Hypothalamus (tissue), 51 donors: ENCODE data around the gene OR5K4.
A peak's percentile ranks its signal among the peaks of the same experiment; 100 is the strongest.

ENCODE experiments used
- DNase-seq, 51 donors: peaks; one replicate each; lab custom pipeline; 2025; lab: John Stamatoyannopoulos, UW

The OR5K4 gene, protein sequence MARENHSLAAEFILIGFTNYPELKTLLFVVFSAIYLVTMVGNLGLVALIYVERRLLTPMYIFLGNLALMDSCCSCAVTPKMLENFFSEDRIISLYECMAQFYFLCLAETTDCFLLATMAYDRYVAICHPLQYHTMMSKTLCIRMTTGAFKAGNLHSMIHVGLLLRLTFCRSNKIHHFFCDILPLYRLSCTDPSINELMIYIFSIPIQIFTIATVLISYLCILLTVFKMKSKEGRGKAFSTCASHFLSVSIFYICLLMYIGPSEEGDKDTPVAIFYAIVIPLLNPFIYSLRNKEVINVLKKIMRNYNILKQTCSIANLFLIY

GRCh38 chr3:98353554-98353953 is at the start of gene OR5K4:
TSS of gene OR5K4 (plus strand) at chr3:98353854. CDS start at chr3:98353854, 0 bp downstream.
- DNase-seq: no peak

GRCh38 chr3:98322101-98322500 is 31.6 kb upstream of the OR5K4 start:
- no peak for DNase-seq

- no peak for DNase-seq
These were observed 31.0 kb upstream of the OR5K4 start for GRCh38 chr3:98322686-98323085.

DNA sequence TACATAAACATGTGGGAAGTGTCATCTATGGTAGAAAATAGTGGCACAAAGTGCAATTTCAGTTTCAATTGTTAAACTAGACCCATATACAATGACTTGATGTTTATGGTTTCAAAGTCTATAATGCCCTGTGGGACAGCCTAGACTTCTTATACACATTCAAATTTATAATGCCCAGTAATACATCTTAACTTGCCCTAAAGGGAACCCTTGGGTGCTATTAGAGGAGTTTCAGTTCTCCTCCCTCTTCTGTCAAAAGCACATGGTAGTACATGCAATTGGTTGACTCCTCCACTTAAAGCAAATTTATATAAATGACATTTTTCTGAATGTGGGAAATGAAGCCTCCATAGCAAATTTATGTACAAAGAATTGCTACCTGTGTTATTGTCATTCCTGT is 30.2 kb upstream of the OR5K4 start:
- no peak for DNase-seq

DNA sequence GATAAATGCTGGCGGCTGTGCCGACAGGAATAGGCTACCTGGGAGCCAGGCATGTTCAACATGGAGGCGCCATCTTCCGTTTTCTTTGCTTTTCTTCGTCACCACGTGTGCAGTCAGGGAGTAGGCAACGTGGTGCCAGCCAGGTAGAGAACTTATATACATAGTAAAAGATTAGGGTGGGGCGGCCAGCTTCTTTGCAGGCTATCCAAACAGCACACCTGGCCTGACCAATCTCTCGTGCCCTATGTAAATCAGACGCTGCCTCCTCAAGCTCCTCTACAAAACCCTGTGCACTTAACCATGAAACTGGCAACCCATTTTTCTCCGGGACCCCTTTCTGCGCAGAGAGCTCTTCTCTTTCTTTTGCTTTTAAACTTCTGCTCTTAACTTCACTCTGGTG is 28.6 kb upstream of the OR5K4 start:
- DNase-seq: no peak

- DNase-seq: no peak
These were observed 27.4 kb upstream of the OR5K4 start for GRCh38 chr3:98326105-98326893.

- no peak for DNase-seq
These were observed 26.7 kb upstream of the OR5K4 start for GRCh38 chr3:98326945-98327344.

- DNase-seq: no peak
These were observed 24.7 kb upstream of the OR5K4 start for GRCh38 chr3:98328933-98329332.

DNA sequence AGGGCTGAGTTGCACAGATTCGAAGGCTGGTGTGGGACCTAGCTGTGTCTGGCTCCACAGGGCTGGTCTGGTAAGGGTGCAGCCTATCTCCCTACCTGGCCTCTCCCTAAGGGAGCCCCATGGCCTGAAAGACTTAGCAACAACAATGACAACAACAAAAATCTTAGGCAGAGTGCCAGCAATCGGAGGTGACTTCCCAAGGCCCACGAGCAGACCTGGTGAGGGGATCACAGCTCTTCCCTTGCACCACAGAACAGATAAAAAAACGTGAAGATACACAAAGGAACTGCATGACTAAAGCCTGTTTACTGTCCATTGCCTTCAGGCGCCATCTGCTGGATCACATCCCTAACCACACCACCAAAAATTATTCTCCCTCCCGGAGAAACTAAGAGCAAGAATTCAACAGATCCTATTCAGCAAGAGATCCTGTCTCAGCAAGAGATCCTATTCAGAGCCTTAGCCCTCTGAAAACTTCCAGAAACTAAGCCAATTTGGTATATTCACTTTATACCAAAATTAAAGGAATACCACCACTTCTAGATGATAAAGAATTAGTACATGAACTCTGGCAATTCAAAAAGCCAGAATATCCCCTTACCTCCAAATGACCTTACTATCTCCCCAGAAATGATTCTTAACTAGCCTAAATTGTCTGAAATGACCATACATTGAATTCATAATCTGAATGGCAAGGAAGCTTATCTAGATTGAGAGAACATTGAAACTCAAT is 24.1 kb upstream of the OR5K4 start:
- peak in 36 of 51 donors; percentile 0 to 61 (median 15) for DNase-seq

GRCh38 chr3:98331329-98331728 is 22.3 kb upstream of the OR5K4 start:
- no peak for DNase-seq

- no peak for DNase-seq
These were observed 19.6 kb upstream of the OR5K4 start for GRCh38 chr3:98333989-98334606.

DNA sequence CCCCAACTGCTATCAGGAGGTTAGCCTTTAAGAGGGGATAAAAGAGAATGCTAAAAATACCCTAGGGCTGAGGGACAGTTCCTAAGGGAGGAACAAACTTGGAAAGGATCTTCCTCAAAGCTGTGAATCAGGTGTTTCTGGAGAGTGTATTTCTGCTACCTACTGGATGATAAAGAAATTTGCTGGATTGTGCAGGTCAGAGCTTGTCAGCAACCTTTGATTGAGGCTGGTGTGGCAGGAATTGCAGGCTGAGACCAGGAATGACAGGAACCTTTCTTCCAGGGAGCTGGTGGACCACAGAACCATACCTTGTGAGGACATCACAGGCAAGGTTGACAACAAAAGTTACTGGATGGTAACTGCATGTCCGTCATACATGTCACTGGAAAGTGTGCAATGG is 14.6 kb upstream of the OR5K4 start:
- DNase-seq: no peak

GRCh38 chr3:98341758-98342157 is 11.9 kb upstream of the OR5K4 start:
- no peak for DNase-seq

GRCh38 chr3:98343647-98344507 is 9.8 kb upstream of the OR5K4 start:
- DNase-seq: peak in 10 of 51 donors; percentile 1 to 22 (median 4)

DNA sequence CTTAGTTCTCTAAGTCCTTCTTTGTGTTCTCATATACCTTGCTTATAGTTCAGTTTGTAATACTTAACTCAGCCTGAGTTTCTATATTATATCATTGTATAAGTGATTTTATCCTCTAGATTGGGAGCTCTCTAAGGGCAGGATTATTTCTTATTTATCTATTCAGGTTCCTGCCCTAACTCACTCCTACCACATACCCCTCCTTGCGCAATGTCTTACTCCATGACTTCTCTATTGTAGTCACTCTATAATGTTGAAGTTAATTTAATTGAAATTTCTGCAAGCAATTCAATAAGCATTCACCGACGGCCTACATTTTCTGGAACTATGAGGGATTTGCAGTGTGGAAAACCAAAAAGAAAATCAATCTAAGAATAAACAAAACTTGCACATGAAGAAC is 3.6 kb upstream of the OR5K4 start:
- no peak for DNase-seq

- DNase-seq: no peak
These were observed 5.6 kb downstream of the OR5K4 start for GRCh38 chr3:98359250-98359649.

- DNase-seq: no peak
These were observed 6.5 kb downstream of the OR5K4 start for GRCh38 chr3:98359993-98360675.

- DNase-seq: no peak
These were observed 7.0 kb downstream of the OR5K4 start for GRCh38 chr3:98360681-98361080.

GRCh38 chr3:98361289-98361688 is 7.6 kb downstream of the OR5K4 start:
- no peak for DNase-seq
